B cell (primary cell): ENCODE results near the gene SCUBE1.

Experiments used
- CTCF ChIP-seq: fragments of 200-600 bp; IDR thresholded peaks from one replicate; pipeline ENCODE4 v1.8.0; 2022; ENCODE audit warnings: antibody characterized with exemption, mild to moderate bottlenecking
- EZH2 ChIP-seq: IDR thresholded peaks from 2 replicates; pipeline ENCODE4 v1.6.1; 2012; ENCODE audit warnings: borderline replicate concordance, low read depth, mild to moderate bottlenecking, moderate library complexity, low read length; ENCODE audit not compliant: insufficient read depth, poor library complexity, severe bottlenecking

- no peak for TF ChIP-seq EZH2
- TF ChIP-seq CTCF = no peak
Measured at GRCh38 chr22:43289531-43289963, 53.6 kb downstream of the SCUBE1 start.
